H1 (cell line): ENCODE results near the gene BPGM. TPM values are rescaled to one million over a fixed set of nuclear protein-coding genes. Genes with fewer than 3 reads are reported as not detected.
A peak's percentile ranks its signal among the peaks of the same experiment; 100 is the strongest.

Experiments used
- CTCF ChIA-PET: fragments of 300-600 bp; sonication (Branson Sonifier 250); formaldehyde crosslinking; loops from one replicate; lab custom pipeline; 2021; ENCODE audit not compliant: partially characterized antibody; lab: Charles Lee
- POLR2A ChIA-PET: fragments of 300-600 bp; sonication (Branson Sonifier 250); formaldehyde crosslinking; loops from one replicate; lab custom pipeline; 2021; ENCODE audit warnings: inconsistent platforms; ENCODE audit not compliant: partially characterized antibody; lab: Charles Lee
- DNase-seq, 2 experiments: peaks; one replicate each; pipeline versions ENCODE4 v3.0.0 to v3.0.0-alpha.2; 2010 to 2022; ENCODE audit warnings: low spot score in 2 of 2, low read depth in 1 of 2, mixed read lengths in 1 of 2
- FAIRE-seq: peaks from 2 replicates; lab custom pipeline; 2011; peaks lifted over from hg19 to GRCh38; lab: Jason Lieb, UNC
- H2AFZ ChIP-seq: 2 replicates; pipeline ENCODE4 v1.8.1; 2012; ENCODE audit warnings: low read length, inconsistent platforms
- H2AK5ac ChIP-seq: 2 replicates; pipeline ENCODE4 v1.6.1; 2013; ENCODE audit warnings: low read depth, low read length
- H2BK120ac ChIP-seq: replicated peaks from 2 replicates; pipeline ENCODE3; 2013; ENCODE audit warnings: low read depth, low read length, inconsistent platforms
- H2BK12ac ChIP-seq: 2 replicates; pipeline ENCODE4 v1.6.1; 2013; ENCODE audit warnings: low read depth, low read length
- H2BK15ac ChIP-seq: 2 replicates; pipeline ENCODE4 v1.6.1; 2013; ENCODE audit warnings: low read length
- H2BK20ac ChIP-seq: 2 replicates; pipeline ENCODE4 v1.6.1; 2013; ENCODE audit warnings: low read length
- H2BK5ac ChIP-seq: 2 replicates; pipeline ENCODE4 v1.6.1; 2013; ENCODE audit warnings: low read depth, low read length
- H3K14ac ChIP-seq: 2 replicates; pipeline ENCODE4 v1.6.1; 2013; ENCODE audit warnings: inconsistent platforms; ENCODE audit not compliant: insufficient read length
- H3K18ac ChIP-seq: 2 replicates; pipeline ENCODE4 v1.6.1; 2013; ENCODE audit warnings: low read length; ENCODE audit errors: extremely low read depth
- H3K23ac ChIP-seq: 2 replicates; pipeline ENCODE4 v1.6.1; 2013; ENCODE audit warnings: inconsistent platforms; ENCODE audit not compliant: insufficient read length
- H3K23me2 ChIP-seq: 2 replicates; pipeline ENCODE4 v1.6.1; 2013; ENCODE audit warnings: low read depth, low read length
- H3K27ac ChIP-seq: 2 replicates; pipeline ENCODE4 v1.6.1; 2011; ENCODE audit warnings: low read depth, low read length, inconsistent platforms
- H3K27me3 ChIP-seq, 4 experiments: replicated peaks in 1 of 4; 1 replicate in 1 of 4; 2 replicates in 3 of 4; pipeline versions ENCODE4 v1.6.1 to v1.8.1; 2011 to 2013; ENCODE audit warnings: low read length in 3 of 4, mild to moderate bottlenecking in 3 of 4, inconsistent platforms in 2 of 4, mixed read lengths in 2 of 4, moderate library complexity in 1 of 4; ENCODE audit not compliant: control insufficient read depth in 3 of 4, insufficient read depth in 3 of 4; ENCODE audit errors: extremely low read depth in 1 of 4
- H3K36me3 ChIP-seq, 4 experiments: 2 replicates each; pipeline versions ENCODE4 v1.6.1 to v1.8.1; 2011 to 2013; ENCODE audit warnings: mild to moderate bottlenecking in 4 of 4, low read length in 3 of 4, moderate library complexity in 2 of 4, control low read depth in 1 of 4, inconsistent platforms in 1 of 4; ENCODE audit not compliant: insufficient read depth in 4 of 4, control insufficient read depth in 2 of 4
- H3K4ac ChIP-seq: replicated peaks from 2 replicates; pipeline ENCODE3; 2013; ENCODE audit warnings: low read length, low read depth, mixed read lengths, inconsistent platforms; ENCODE audit not compliant: insufficient read length
- H3K4me1 ChIP-seq, 4 experiments: replicated peaks in 1 of 4; 1 replicate in 1 of 4; 2 replicates in 3 of 4; pipeline versions ENCODE4 v1.6.1 to v1.8.1; 2011 to 2013; ENCODE audit warnings: low read length in 3 of 4, inconsistent platforms in 2 of 4, mixed read lengths in 1 of 4; ENCODE audit not compliant: insufficient read depth in 4 of 4, control insufficient read depth in 3 of 4
- H3K4me2 ChIP-seq, 2 experiments: 2 replicates each; pipeline versions ENCODE4 v1.6.1 to v1.8.1; 2011 to 2013; ENCODE audit warnings: low read depth in 2 of 2, low read length in 2 of 2, control low read depth in 1 of 2, inconsistent platforms in 1 of 2, mild to moderate bottlenecking in 1 of 2; ENCODE audit not compliant: insufficient read depth in 1 of 2
- H3K4me3 ChIP-seq, 4 experiments: fragments of 200-600, 300-600 bp in 1 of 4; sonication (generic), shearing (Covaris generic), sonication (Bioruptor Twin) in 1 of 4; 2 replicates each; pipeline versions ENCODE4 v1.5.1 to v1.8.1; 2011 to 2016; ENCODE audit warnings: low read length in 4 of 4, low read depth in 3 of 4, control low read depth in 2 of 4, inconsistent platforms in 2 of 4, mild to moderate bottlenecking in 2 of 4, mixed read lengths in 1 of 4, moderate library complexity in 1 of 4; ENCODE audit not compliant: insufficient read depth in 2 of 4; ENCODE audit errors: extremely low read depth in 1 of 4
- H3K56ac ChIP-seq: replicated peaks from 2 replicates; pipeline ENCODE3; 2013; ENCODE audit warnings: low read depth, mild to moderate bottlenecking, mixed read lengths, low read length, inconsistent platforms; ENCODE audit not compliant: insufficient read length
- H3K79me1 ChIP-seq: 2 replicates; pipeline ENCODE4 v1.6.1; 2013; ENCODE audit warnings: low read depth, low read length, control low read depth
- H3K79me2 ChIP-seq, 2 experiments: 2 replicates each; pipeline versions ENCODE4 v1.6.1 to v1.8.1; 2012 to 2013; ENCODE audit warnings: low read length in 2 of 2, mild to moderate bottlenecking in 2 of 2, inconsistent platforms in 1 of 2; ENCODE audit not compliant: insufficient read depth in 2 of 2, control insufficient read depth in 1 of 2
- H3K9ac ChIP-seq, 4 experiments: replicated peaks in 1 of 4; 1 replicate in 1 of 4; 2 replicates in 3 of 4; pipeline versions ENCODE4 v1.6.1 to v1.8.1; 2011 to 2013; ENCODE audit warnings: low read depth in 3 of 4, low read length in 3 of 4, control low read depth in 2 of 4, mild to moderate bottlenecking in 2 of 4, moderate library complexity in 2 of 4, inconsistent platforms in 1 of 4; ENCODE audit errors: extremely low read depth in 1 of 4
- H3K9me3 ChIP-seq, 2 experiments: 2 replicates each; pipeline versions ENCODE4 v1.6.1 to v1.8.1; 2012 to 2013; ENCODE audit warnings: mild to moderate bottlenecking in 2 of 2, moderate library complexity in 2 of 2, control low read depth in 1 of 2, inconsistent platforms in 1 of 2, low read depth in 1 of 2, low read length in 1 of 2, mixed read lengths in 1 of 2; ENCODE audit not compliant: insufficient read depth in 2 of 2
- H4K20me1 ChIP-seq, 2 experiments: replicated peaks in 1 of 2; 2 replicates each; pipeline versions ENCODE3 to v1.8.1; 2011 to 2013; ENCODE audit warnings: inconsistent platforms in 2 of 2, low read length in 2 of 2, mild to moderate bottlenecking in 1 of 2; ENCODE audit not compliant: insufficient read depth in 2 of 2, control insufficient read depth in 1 of 2
- H4K5ac ChIP-seq: 2 replicates; pipeline ENCODE4 v1.6.1; 2013; ENCODE audit warnings: low read length, low read depth, mixed read lengths, inconsistent platforms; ENCODE audit not compliant: insufficient read length
- H4K8ac ChIP-seq: 2 replicates; pipeline ENCODE4 v1.8.0; 2013; ENCODE audit warnings: mild to moderate bottlenecking, moderate library complexity, low read length, inconsistent platforms; ENCODE audit not compliant: insufficient read depth; ENCODE audit errors: extremely low read depth
- H4K91ac ChIP-seq: replicated peaks from 2 replicates; pipeline ENCODE3; 2013; ENCODE audit warnings: low read length, mixed read lengths, inconsistent platforms; ENCODE audit not compliant: insufficient read length
- ASH2L ChIP-seq: fragments of 200-600, 300-600 bp; sonication (generic); IDR thresholded peaks from one replicate; pipeline ENCODE4 v1.7.1; 2017; ENCODE audit warnings: low read length
- CEBPB ChIP-seq: IDR thresholded peaks from 2 replicates; pipeline ENCODE4 v1.6.1; 2012; ENCODE audit warnings: low read depth, low read length
- CTBP2 ChIP-seq: IDR thresholded peaks from 2 replicates; pipeline ENCODE4 v1.7.0; 2011; ENCODE audit warnings: borderline replicate concordance, mild to moderate bottlenecking, moderate library complexity, mixed read lengths, low read length; ENCODE audit not compliant: insufficient read depth, insufficient read length
- GABPA ChIP-seq: IDR thresholded peaks from 2 replicates; pipeline ENCODE4 v1.6.1; 2011; ENCODE audit warnings: mild to moderate bottlenecking, low read length, moderate library complexity, borderline replicate concordance; ENCODE audit not compliant: insufficient read depth
- HDAC2 ChIP-seq, 2 experiments: fragments of 300-600 bp in 1 of 2; sonication (generic) in 1 of 2; IDR thresholded peaks; 2 replicates each; pipeline ENCODE4 v1.6.1; 2011 to 2012; ENCODE audit warnings: low read depth in 2 of 2, low read length in 2 of 2, mild to moderate bottlenecking in 2 of 2, moderate library complexity in 2 of 2, borderline replicate concordance in 1 of 2, inconsistent platforms in 1 of 2
- KDM4A ChIP-seq: IDR thresholded peaks from one replicate; pipeline ENCODE4 v1.7.1; 2012; ENCODE audit warnings: low read depth, mild to moderate bottlenecking, moderate library complexity, low read length, inconsistent platforms; ENCODE audit not compliant: severe bottlenecking
- MAFK ChIP-seq: IDR thresholded peaks from 2 replicates; pipeline ENCODE4 v1.6.1; 2012; ENCODE audit warnings: low read depth, mild to moderate bottlenecking, improper control_type of control experiment, low read length
- POLR2A ChIP-seq, 2 experiments: IDR thresholded peaks; 1 replicate in 1 of 2; 2 replicates in 1 of 2; pipeline ENCODE4 v1.6.1; 2011; ENCODE audit warnings: low read depth in 2 of 2, low read length in 2 of 2, mild to moderate bottlenecking in 2 of 2; ENCODE audit errors: control extremely low read depth in 1 of 2
- RXRA ChIP-seq: IDR thresholded peaks from 2 replicates; pipeline ENCODE4 v1.6.1; 2011; ENCODE audit warnings: low read depth, mild to moderate bottlenecking, low read length, moderate library complexity; ENCODE audit not compliant: insufficient read depth
- SAP30 ChIP-seq: fragments of 300-600 bp; sonication (generic); IDR thresholded peaks from 2 replicates; pipeline ENCODE4 v1.7.1; 2012; ENCODE audit warnings: low read length, moderate library complexity, mild to moderate bottlenecking, inconsistent platforms; ENCODE audit not compliant: insufficient read depth, insufficient replicate concordance
- WGBS, 2 experiments: shearing (Covaris generic) in 1 of 2; methylation state at CpG; one replicate each; pipeline versions ENCODE4 v1.1.6 to v1.1.7; 2013 to 2015; ENCODE audit warnings: low lambda C conversion rate in 2 of 2, mixed read lengths in 2 of 2, inconsistent platforms in 1 of 2, low coverage in 1 of 2, missing lambda C conversion rate in 1 of 2; ENCODE audit not compliant: insufficient replicate concordance in 2 of 2, insufficient coverage in 1 of 2, insufficient read length in 1 of 2; ENCODE audit errors: extremely low coverage in 1 of 2, missing lambda C conversion rate in 1 of 2; 5-methylcytosine and 5-hydroxymethylcytosine counted together
- polyA plus RNA-seq, 7 experiments: library from polyadenylated mRNA; depleted of rRNA in 3 of 7; stranded (reverse) in 5 of 7; unstranded in 2 of 7; fragments of >200 nt in 5 of 7; fragments of 200-250 nt in 2 of 7; gene quantifications; 1 replicate in 5 of 7; 2 replicates in 1 of 7; 4 replicates in 1 of 7; pipeline versions ENCODE4 v1.2.1 to v1.2.3, GENCODE V29; 2011 to 2013; ENCODE audit warnings: missing spikeins in 2 of 7, mixed read lengths in 2 of 7
- total RNA-seq: library from RNA; stranded (reverse); fragmentation: NEBNext Ultra II Directional; extraction: Animal tissue kit (Norgen Biotek cat#: 25700); gene quantifications from 2 replicates; pipeline ENCODE4 v1.2.1, GENCODE V29; 2021
- TF ChIP-seq, protein P1 (sequence below): IDR thresholded peaks from 2 replicates; pipeline ENCODE4 v1.6.1; 2012; ENCODE audit warnings: low read length, inconsistent platforms

Gene BPGM
- total and polyA plus RNA-seq, 2 of the 8 experiments (the other 6 are each of a cell fraction or from before 2014, with no cell fraction given): 9.7 to 15.3 TPM

DNA sequence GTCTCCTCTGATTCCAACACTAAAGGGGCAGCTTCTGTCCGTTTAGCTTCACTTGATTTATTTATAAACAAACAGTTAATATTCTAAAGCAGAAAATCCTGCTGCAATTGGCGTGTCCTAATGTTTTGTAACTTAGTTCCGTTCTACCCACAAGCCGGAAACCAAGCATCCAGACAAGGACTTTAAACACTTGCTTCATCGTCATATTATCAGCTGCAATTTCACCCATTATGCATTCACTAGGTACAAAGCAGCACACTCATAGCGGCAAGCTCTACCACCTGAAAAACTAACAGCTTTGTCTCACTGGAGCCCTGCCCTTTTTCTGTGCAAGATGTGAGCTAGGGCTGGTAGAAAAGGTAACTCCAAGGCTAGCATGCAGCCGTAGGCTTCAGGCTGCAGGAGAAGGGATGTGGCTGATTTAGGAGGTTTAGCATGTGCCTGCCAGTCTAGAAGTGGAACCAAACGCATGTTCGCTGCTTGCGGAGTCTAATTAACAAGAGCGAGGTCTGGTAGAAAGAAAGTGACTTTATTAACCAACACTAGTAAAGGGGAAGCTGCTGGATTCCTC lies 43.7 kb upstream of the BPGM start:
- CTCF ChIA-PET: interaction anchor here (0.9 to 2.5 kb wide), 9 partner anchors 46 to 170 kb away, joined by 3 to 10 read pairs (median 5); partner anchors contain the start of gene AKR1B15
- FAIRE-seq (no peak), DNase-seq (no peak)
- no peaks in the 10 kb centered on the region for H3K79me2 ChIP-seq
- no peaks in the 10 kb centered on the region for H4K20me1 ChIP-seq
- no peak overlapping the region for H3K56ac ChIP-seq
- H2AFZ ChIP-seq: peak overlapping the region; percentile 80
- no peaks in the 10 kb centered on the region for H3K23me2 ChIP-seq
- H3K27me3 ChIP-seq: peaks cover 0 to 1% (median 0%) of the 10 kb centered on the region in 4 experiments; a peak in 2 of 7 replicates
- H2AK5ac ChIP-seq: no peak overlapping the region
- H2BK15ac ChIP-seq: no peak overlapping the region
- no peak overlapping the region for H3K23ac ChIP-seq
- WGBS, 2 experiments: 92% methylated on average over 11 of the region's 11 CpGs; no CpG with 5 or more reads in 1 of the 2 experiments
- H3K18ac ChIP-seq: no peak overlapping the region
- H4K5ac ChIP-seq: no peak overlapping the region
- no peak overlapping the region for H3K14ac ChIP-seq
- no peak overlapping the region for H3K4ac ChIP-seq
- no peak overlapping the region for H4K91ac ChIP-seq
- H2BK120ac ChIP-seq: no peak overlapping the region
- H3K4me3 ChIP-seq: no peak overlapping the region
- no peak overlapping the region for H2BK20ac ChIP-seq
- H3K79me1 ChIP-seq: no peaks in the 10 kb centered on the region
- H3K27ac ChIP-seq: no peak overlapping the region
- no peaks in the 10 kb centered on the region for H3K36me3 ChIP-seq
- no peak overlapping the region for H2BK5ac ChIP-seq
- no peak overlapping the region for H2BK12ac ChIP-seq
- POLR2A ChIA-PET: no interaction called here
- no peak overlapping the region for H3K4me2 ChIP-seq
- H3K9me3 ChIP-seq: no peaks in the 10 kb centered on the region
- H3K4me1 ChIP-seq: 0 out of 7 replicates have a peak, but pooled peaks cover 0 to 3% (median 0%) of the 10 kb centered on the region in 4 experiments
- no peak overlapping the region for H4K8ac ChIP-seq
- no peak overlapping the region for H3K9ac ChIP-seq
- no peak for TF ChIP-seq KDM4A
- no peak for TF ChIP-seq RXRA
- no peak for TF ChIP-seq GABPA
- no peak for TF ChIP-seq CTBP2
- no peak for TF ChIP-seq ASH2L
- TF ChIP-seq, protein P1, sequence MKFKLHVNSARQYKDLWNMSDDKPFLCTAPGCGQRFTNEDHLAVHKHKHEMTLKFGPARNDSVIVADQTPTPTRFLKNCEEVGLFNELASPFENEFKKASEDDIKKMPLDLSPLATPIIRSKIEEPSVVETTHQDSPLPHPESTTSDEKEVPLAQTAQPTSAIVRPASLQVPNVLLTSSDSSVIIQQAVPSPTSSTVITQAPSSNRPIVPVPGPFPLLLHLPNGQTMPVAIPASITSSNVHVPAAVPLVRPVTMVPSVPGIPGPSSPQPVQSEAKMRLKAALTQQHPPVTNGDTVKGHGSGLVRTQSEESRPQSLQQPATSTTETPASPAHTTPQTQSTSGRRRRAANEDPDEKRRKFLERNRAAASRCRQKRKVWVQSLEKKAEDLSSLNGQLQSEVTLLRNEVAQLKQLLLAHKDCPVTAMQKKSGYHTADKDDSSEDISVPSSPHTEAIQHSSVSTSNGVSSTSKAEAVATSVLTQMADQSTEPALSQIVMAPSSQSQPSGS: no peak
- no peak for TF ChIP-seq MAFK
- TF ChIP-seq CEBPB: no peak
- no peak for TF ChIP-seq SAP30
- no peak for TF ChIP-seq HDAC2 (IDR thresholded peaks at IDR 0.05; ENCODE audit: borderline replicate concordance in 1 of 2, low read depth in 2 of 2, low read length in 2 of 2)
- no peak for TF ChIP-seq POLR2A (IDR thresholded peaks at IDR 0.05; ENCODE audit: control extremely low read depth in 1 of 2, low read depth in 2 of 2, low read length in 2 of 2)
